Hepatocyte (in vitro differentiated cells): ENCODE data around the gene CELSR1. TPM values are rescaled to one million over a fixed set of nuclear protein-coding genes. Genes with fewer than 3 reads are reported as not detected.

Source experiments
- DNase-seq: peaks from one replicate; pipeline ENCODE4 v3.0.0-alpha.2; 2016; ENCODE audit warnings: low spot score
- H2AFZ ChIP-seq: fragments of 200-600 bp; sonication (generic); 2 replicates; pipeline ENCODE4 v1.6.0; 2016; ENCODE audit warnings: antibody characterized with exemption, mild to moderate bottlenecking
- H3K27ac ChIP-seq: fragments of 200-600 bp; sonication (generic); 2 replicates; pipeline ENCODE4 v1.5.1; 2016; ENCODE audit warnings: mild to moderate bottlenecking
- H3K27me3 ChIP-seq: fragments of 200-600 bp; sonication (generic); 2 replicates; pipeline ENCODE4 v1.6.1; 2016
- H3K36me3 ChIP-seq: fragments of 200-600 bp; sonication (generic); replicated peaks from 2 replicates; pipeline ENCODE4 v1.5.1; 2016; ENCODE audit warnings: low read depth; ENCODE audit not compliant: insufficient read depth
- H3K4me1 ChIP-seq: fragments of 200-600 bp; sonication (generic); 2 replicates; pipeline ENCODE4 v1.5.1; 2016; ENCODE audit warnings: mild to moderate bottlenecking, moderate library complexity; ENCODE audit not compliant: insufficient read depth
- H3K4me2 ChIP-seq: fragments of 200-600 bp; sonication (generic); 2 replicates; pipeline ENCODE4 v1.6.0; 2016
- H3K4me3 ChIP-seq: fragments of 200-600 bp; sonication (generic); 2 replicates; pipeline ENCODE4 v1.5.1; 2016; ENCODE audit warnings: mild to moderate bottlenecking
- H3K79me2 ChIP-seq: fragments of 200-600 bp; sonication (generic); 2 replicates; pipeline ENCODE4 v1.6.0; 2017; ENCODE audit warnings: mild to moderate bottlenecking
- H3K9me2 ChIP-seq: fragments of 200-600 bp; sonication (generic); replicated peaks from 2 replicates; pipeline ENCODE4 v1.6.0; 2017; ENCODE audit warnings: mild to moderate bottlenecking; ENCODE audit not compliant: insufficient read depth
- H3K9me3 ChIP-seq: fragments of 200-600 bp; sonication (generic); 2 replicates; pipeline ENCODE4 v1.5.1; 2016; ENCODE audit warnings: low read depth, mild to moderate bottlenecking
- H4K20me1 ChIP-seq: fragments of 200-600 bp; sonication (generic); 2 replicates; pipeline ENCODE4 v1.6.0; 2016; ENCODE audit warnings: mild to moderate bottlenecking; ENCODE audit not compliant: insufficient read depth, poor library complexity, severe bottlenecking
- EZH2 ChIP-seq: fragments of 200-600 bp; sonication (generic); IDR thresholded peaks from 2 replicates; pipeline ENCODE4 v1.6.1; 2016; ENCODE audit warnings: antibody characterized with exemption, mild to moderate bottlenecking, borderline replicate concordance
- EZH2phosphoT487 ChIP-seq: fragments of 200-600 bp; sonication (generic); IDR thresholded peaks from one replicate; pipeline ENCODE4 v1.6.1; 2018; ENCODE audit warnings: antibody characterized with exemption, mild to moderate bottlenecking, low read depth, moderate library complexity; ENCODE audit not compliant: unreplicated experiment, severe bottlenecking
- WGBS: methylation state at CpG from one replicate; pipeline ENCODE4 v1.1.6; 2016; ENCODE audit warnings: low lambda C conversion rate; ENCODE audit errors: missing lambda C conversion rate; 5-methylcytosine and 5-hydroxymethylcytosine counted together
- polyA plus RNA-seq: library from polyadenylated mRNA; unstranded; fragments of >200 nt; fragmentation: Nextera tagmentation; extraction: Ambion mirVana; gene quantifications from 2 replicates; pipeline ENCODE4 v1.2.1, GENCODE V29; 2016
- total RNA-seq: library from RNA; depleted of rRNA; stranded (reverse); fragments of >200 nt; gene quantifications from 2 replicates; pipeline ENCODE4 v1.2.3, GENCODE V29; 2014
- TF ChIP-seq, protein P1 (sequence below): fragments of 200-600 bp; sonication (generic); IDR thresholded peaks from 2 replicates; pipeline ENCODE4 v1.5.1; 2016; ENCODE audit warnings: antibody characterized with exemption, mild to moderate bottlenecking; ENCODE audit not compliant: poor library complexity

The CELSR1 gene
- total and polyA plus RNA-seq, 2 experiments from 2014 or later = 3.0 to 8.7 TPM

DNA sequence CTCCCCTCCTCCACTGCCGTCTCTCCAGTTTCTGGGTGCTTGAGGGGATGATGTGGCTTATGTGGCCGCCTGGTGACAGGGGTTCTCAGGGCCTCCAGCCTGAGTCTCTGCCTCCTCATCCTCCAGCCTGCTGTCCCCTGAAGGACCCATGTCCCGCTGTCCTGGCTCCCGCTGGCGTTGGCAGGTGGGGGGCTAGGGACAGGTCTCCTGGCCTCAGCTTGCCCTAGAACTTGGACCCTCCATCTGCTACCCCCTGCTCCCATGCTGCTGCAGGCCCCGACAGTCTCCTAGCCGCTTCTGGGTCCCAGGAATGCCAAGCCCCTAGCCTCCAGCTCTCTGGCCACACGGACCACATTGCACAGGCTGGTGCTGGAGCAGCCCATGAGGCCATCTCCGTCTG lies 13.9 kb upstream of the CELSR1 start:
- Histone ChIP-seq H3K9me2 (no peaks in the 10 kb centered on the region), H3K79me2 (no peaks in the 10 kb centered on the region), H4K20me1 (no peaks in the 10 kb centered on the region), H3K36me3 (no peaks in the 10 kb centered on the region), H3K27me3 (no peaks in the 10 kb centered on the region), H3K4me3 (no peak overlapping the region), H3K4me1 (peaks cover 30% of the 10 kb centered on the region), H2AFZ (no peak overlapping the region), H3K9me3 (no peaks in the 10 kb centered on the region), H3K27ac (no peak overlapping the region), H3K4me2 (no peak overlapping the region)
- TF ChIP-seq, protein P1, sequence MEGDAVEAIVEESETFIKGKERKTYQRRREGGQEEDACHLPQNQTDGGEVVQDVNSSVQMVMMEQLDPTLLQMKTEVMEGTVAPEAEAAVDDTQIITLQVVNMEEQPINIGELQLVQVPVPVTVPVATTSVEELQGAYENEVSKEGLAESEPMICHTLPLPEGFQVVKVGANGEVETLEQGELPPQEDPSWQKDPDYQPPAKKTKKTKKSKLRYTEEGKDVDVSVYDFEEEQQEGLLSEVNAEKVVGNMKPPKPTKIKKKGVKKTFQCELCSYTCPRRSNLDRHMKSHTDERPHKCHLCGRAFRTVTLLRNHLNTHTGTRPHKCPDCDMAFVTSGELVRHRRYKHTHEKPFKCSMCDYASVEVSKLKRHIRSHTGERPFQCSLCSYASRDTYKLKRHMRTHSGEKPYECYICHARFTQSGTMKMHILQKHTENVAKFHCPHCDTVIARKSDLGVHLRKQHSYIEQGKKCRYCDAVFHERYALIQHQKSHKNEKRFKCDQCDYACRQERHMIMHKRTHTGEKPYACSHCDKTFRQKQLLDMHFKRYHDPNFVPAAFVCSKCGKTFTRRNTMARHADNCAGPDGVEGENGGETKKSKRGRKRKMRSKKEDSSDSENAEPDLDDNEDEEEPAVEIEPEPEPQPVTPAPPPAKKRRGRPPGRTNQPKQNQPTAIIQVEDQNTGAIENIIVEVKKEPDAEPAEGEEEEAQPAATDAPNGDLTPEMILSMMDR = no peak
- no peak for TF ChIP-seq EZH2phosphoT487
- no peak for TF ChIP-seq EZH2
- no peak for DNase-seq
- WGBS = 79% methylated on average over 9 of the region's 9 CpGs

DNA sequence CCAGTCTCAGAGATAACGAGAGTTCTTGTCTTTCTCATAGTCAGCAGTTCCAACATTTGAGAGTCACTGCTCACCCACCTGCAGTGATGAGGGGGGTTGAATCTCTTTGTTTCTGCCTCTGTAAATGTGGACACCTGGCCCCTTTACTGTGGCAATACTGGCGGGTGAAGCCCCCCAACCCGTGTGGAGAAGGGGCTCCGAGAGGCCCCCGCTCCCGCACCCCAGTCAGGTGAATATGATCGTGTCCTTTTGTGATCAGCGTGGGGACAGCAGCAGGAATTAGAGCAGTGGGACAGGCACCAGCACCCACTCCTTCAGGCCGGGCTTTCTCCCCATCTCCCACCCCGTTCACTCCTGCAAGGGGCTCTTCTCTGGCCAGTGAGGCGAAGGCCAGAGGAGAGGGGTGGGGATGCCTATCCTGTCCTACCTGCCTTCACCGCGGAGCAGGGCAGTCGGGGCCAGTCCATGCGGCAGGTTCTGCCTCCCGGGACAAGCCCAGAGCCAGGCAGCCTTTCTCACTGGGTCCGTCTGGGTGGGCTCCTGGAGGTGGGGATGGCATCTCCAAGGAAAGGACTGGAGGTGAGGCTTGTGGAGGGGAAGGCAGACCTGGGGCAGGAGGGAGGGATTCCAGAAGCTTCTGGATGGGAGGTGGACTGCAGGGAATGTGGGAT lies 12.7 kb upstream of the CELSR1 start:
- WGBS = 88% methylated on average over 17 of the region's 17 CpGs
- Histone ChIP-seq H3K27ac (no peak overlapping the region), H3K4me3 (no peak overlapping the region), H4K20me1 (no peaks in the 10 kb centered on the region), H3K36me3 (no peaks in the 10 kb centered on the region), H3K9me3 (no peaks in the 10 kb centered on the region), H3K9me2 (no peaks in the 10 kb centered on the region), H3K4me1 (peaks cover 30% of the 10 kb centered on the region), H3K79me2 (no peaks in the 10 kb centered on the region), H3K27me3 (no peaks in the 10 kb centered on the region), H3K4me2 (no peak overlapping the region), H2AFZ (no peak overlapping the region)
- DNase-seq = no peak
- TF ChIP-seq EZH2 (no peak), EZH2phosphoT487 (no peak)
- TF ChIP-seq, protein P1 = no peak

DNA sequence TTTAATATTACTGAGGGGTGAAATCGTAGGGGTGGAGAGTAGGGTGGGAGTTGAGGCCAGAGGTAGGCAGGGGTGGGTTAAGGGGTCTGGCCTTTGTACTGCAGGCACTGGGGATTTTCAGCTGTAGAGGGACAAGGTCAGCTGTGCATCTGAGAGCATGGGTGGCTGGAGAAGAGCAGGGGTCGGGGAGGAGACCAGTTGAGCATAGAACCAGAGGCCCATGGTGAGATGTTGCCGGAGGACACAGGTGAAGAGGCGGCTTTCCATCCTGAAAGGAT lies 12.1 kb upstream of the CELSR1 start:
- Histone ChIP-seq H3K9me2 (no peaks in the 10 kb centered on the region), H3K27me3 (no peaks in the 10 kb centered on the region), H3K36me3 (no peaks in the 10 kb centered on the region), H2AFZ (no peak overlapping the region), H3K4me1 (peaks cover 30% of the 10 kb centered on the region), H3K9me3 (no peaks in the 10 kb centered on the region), H3K27ac (no peak overlapping the region), H4K20me1 (no peaks in the 10 kb centered on the region), H3K4me3 (no peak overlapping the region), H3K79me2 (no peaks in the 10 kb centered on the region), H3K4me2 (no peak overlapping the region)
- 90% methylated on average over 4 of the region's 4 CpGs for WGBS
- no peak for DNase-seq
- TF ChIP-seq EZH2 = no peak
- no peak for TF ChIP-seq EZH2phosphoT487
- TF ChIP-seq, protein P1 = no peak

DNA sequence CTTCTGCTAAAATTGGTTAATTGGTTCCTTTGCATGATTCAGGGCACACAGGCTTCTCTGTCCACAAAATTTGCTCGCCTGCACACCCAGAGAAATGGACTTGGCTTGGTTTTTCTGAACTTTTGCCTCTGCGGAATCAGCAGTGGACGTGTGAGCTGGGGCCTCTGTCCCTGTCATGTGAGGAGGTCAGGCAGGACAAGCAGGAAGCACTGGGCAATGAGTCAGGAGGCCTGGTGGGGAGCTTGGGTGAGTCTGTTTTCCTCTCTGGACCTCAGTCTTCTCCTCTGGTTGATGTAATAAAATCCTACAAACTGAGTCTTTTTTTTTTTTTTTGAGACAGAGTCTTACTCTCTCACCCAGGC lies 10.4 kb upstream of the CELSR1 start:
- no peak overlapping the region for H2AFZ ChIP-seq
- peak; percentile 77 for DNase-seq
- peak overlapping the region; percentile 63 for H3K27ac ChIP-seq
- no peaks in the 10 kb centered on the region for H3K79me2 ChIP-seq
- TF ChIP-seq, protein P1 = no peak
- TF ChIP-seq EZH2 (no peak), EZH2phosphoT487 (no peak)
- no peak overlapping the region for H3K4me3 ChIP-seq
- WGBS = 54% methylated on average over 3 of the region's 3 CpGs
- no peaks in the 10 kb centered on the region for H3K36me3 ChIP-seq
- H3K27me3 ChIP-seq = no peaks in the 10 kb centered on the region
- H3K9me2 ChIP-seq = no peaks in the 10 kb centered on the region
- H3K9me3 ChIP-seq = no peaks in the 10 kb centered on the region
- H3K4me1 ChIP-seq = peaks cover 30% of the 10 kb centered on the region
- no peaks in the 10 kb centered on the region for H4K20me1 ChIP-seq
- H3K4me2 ChIP-seq = peak overlapping the region; percentile 54
